Measurements from ENCODE around the gene SIN3B. TPM values are rescaled to one million over a fixed set of nuclear protein-coding genes. Genes with fewer than 3 reads are reported as not detected.

Gene SIN3B
- polyA plus RNA-seq, 2 of the 4 experiments (the other 2 are of a cell fraction), result 12.2 to 21.3 TPM

GRCh38 chr19:16788479-16788878 is 40.7 kb upstream of the SIN3B start (continued):
- no peak for TF ChIP-seq REST (IDR thresholded peaks at IDR 0.05)
- no peak for TF ChIP-seq HOXB13 (CRISPR knock-in tag; IDR thresholded peaks at IDR 0.05; ENCODE audit: low read depth)
- no peak for TF ChIP-seq SREBF2 (IDR thresholded peaks at IDR 0.05)

GRCh38 chr19:16789238-16789637 is 40.0 kb upstream of the SIN3B start:
- TF ChIP-seq HOXB13 (CRISPR knock-in tag; IDR thresholded peaks at IDR 0.05; ENCODE audit: low read depth) (no peak), KDM1A (IDR thresholded peaks at IDR 0.05; ENCODE audit: low read depth) (0 out of 2 replicates have a peak, but pooled peaks have one; percentile 50)
- POLR2A ChIA-PET, result no interaction called here
- Histone ChIP-seq H3K27ac (no peak overlapping the region), H3K9me3 (peaks cover 8% of the 10 kb centered on the region), H3K4me2 (no peak overlapping the region), H3K4me1 (no peaks in the 10 kb centered on the region), H3K4me3 (no peak overlapping the region)
- FAIRE-seq (no peak), ATAC-seq (no peak), DNase-seq (ENCODE audit: low read depth in 1 of 2, low spot score in 1 of 2) (no peak)
- 39% methylated on average over 1 of the region's 1 CpG for WGBS (ENCODE audit: missing lambda C conversion rate)
- CTCF ChIA-PET, result no interaction called here

DNA sequence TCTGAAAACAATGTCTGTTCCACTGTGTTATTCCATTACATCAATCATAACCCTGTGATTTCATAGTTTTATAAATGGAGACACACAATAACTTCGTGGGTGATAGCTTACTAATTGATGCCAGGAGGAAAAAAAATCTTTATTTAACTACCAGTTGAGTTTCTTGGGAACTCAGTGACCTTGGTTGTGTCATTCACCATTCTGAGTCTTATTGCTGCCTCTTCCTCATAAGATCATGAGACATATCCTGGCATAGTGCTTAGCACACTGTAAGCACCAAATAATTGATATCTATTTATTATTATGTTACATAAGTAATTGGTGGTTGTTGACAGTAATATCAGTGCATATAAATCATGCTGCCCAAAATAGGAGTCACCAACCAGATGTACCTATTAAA is 39.1 kb upstream of the SIN3B start:
- CTCF ChIA-PET, result no interaction called here
- WGBS (ENCODE audit: missing lambda C conversion rate), result 0% methylated on average over 1 of the region's 1 CpG

DNA sequence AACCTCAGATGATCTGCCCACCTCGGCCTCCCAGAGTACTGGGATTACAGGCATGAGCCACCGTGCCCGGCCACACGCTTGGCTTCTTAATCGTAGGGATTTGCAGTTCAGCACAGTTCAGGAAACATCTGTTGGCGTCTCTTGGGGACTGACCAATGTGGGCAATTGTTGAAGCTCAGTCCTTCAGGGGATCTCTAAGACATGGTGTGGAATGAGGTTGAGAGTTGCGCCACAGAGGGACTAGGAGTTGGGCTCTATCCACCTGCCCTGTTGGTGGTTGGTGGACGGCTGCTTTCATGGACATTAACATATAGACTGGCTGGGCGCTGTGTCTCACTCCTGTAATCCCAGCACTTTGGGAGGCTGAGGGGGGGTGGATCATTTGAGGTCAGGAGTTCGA is 37.3 kb upstream of the SIN3B start:
- ChIA-PET CTCF (no interaction called here), POLR2A (no interaction called here)
- no peak for ATAC-seq
- Histone ChIP-seq H3K4me1 (no peaks in the 10 kb centered on the region), H3K4me3 (no peak overlapping the region), H3K9me3 (peaks cover 8% of the 10 kb centered on the region), H3K27ac (no peak overlapping the region), H3K4me2 (no peak overlapping the region)
- DNase-seq (ENCODE audit: low read depth in 1 of 2, low spot score in 1 of 2), result no peak
- FAIRE-seq, result no peak
- 33% methylated on average over 5 of the region's 10 CpGs for WGBS (ENCODE audit: missing lambda C conversion rate)
- TF ChIP-seq, protein P1, sequence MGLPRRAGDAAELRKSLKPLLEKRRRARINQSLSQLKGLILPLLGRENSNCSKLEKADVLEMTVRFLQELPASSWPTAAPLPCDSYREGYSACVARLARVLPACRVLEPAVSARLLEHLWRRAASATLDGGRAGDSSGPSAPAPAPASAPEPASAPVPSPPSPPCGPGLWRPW (IDR thresholded peaks at IDR 0.05), result no peak
- TF ChIP-seq GATA3 (IDR thresholded peaks at IDR 0.05; ENCODE audit: borderline replicate concordance) (no peak), EP300 (IDR thresholded peaks at IDR 0.05) (no peak), EHF (CRISPR knock-in tag; IDR thresholded peaks at IDR 0.05) (no peak), HEYL (CRISPR knock-in tag; IDR thresholded peaks at IDR 0.05) (no peak), MYC (IDR thresholded peaks at IDR 0.05; ENCODE audit: borderline replicate concordance, low read length) (no peak), FOXS1 (CRISPR knock-in tag; IDR thresholded peaks at IDR 0.05) (no peak), CBX8 (IDR thresholded peaks at IDR 0.05) (no peak), HOXB5 (CRISPR knock-in tag; IDR thresholded peaks at IDR 0.05) (no peak), ESRRA (IDR thresholded peaks at IDR 0.05; ENCODE audit: borderline replicate concordance, low read length) (no peak)

More for the DNA sequence above, 39.1 kb upstream of the SIN3B start:
- no peaks in the 10 kb centered on the region for H3K4me1 ChIP-seq
- FAIRE-seq, result no peak
- no peak for TF ChIP-seq ZFP36 (IDR thresholded peaks at IDR 0.05; ENCODE audit: borderline replicate concordance, partially characterized antibody)
- no peak overlapping the region for H3K4me3 ChIP-seq
- H3K27ac ChIP-seq, result no peak overlapping the region
- H3K4me2 ChIP-seq, result no peak overlapping the region
- H3K9me3 ChIP-seq, result peaks cover 8% of the 10 kb centered on the region
- no peak for ATAC-seq
- no peak for DNase-seq (ENCODE audit: low read depth in 1 of 2, low spot score in 1 of 2)
- POLR2A ChIA-PET, result no interaction called here
